ENCODE results near the gene KMT2C. TPM values are rescaled to one million over a fixed set of nuclear protein-coding genes. Genes with fewer than 3 reads are reported as not detected.
A peak's percentile ranks its signal among the peaks of the same experiment; 100 is the strongest.

The KMT2C gene
- total and polyA plus RNA-seq, 2 of the 8 experiments (the other 6 are each of a cell fraction or from before 2014, with no cell fraction given) = 9.1 to 40.8 TPM

- TF ChIP-seq ATF3 (IDR thresholded peaks at IDR 0.05; ENCODE audit: insufficient read depth, low read depth, low read length) = no peak
- peak; percentile 71 for TF ChIP-seq PHF8 (conservative IDR thresholded peaks at IDR 0.05; ENCODE audit: low read depth, low read length)
- no peak for TF ChIP-seq SAP30 (IDR thresholded peaks at IDR 0.05; ENCODE audit: insufficient read depth, insufficient replicate concordance, low read length)
- TF ChIP-seq BACH1 (IDR thresholded peaks at IDR 0.05; ENCODE audit: low read length) = peak; percentile 69
- TF ChIP-seq ASH2L (IDR thresholded peaks at IDR 0.05; ENCODE audit: low read length) = peak; percentile 52
- peak in 1 of 2 experiments; percentile 99; a peak in 2 of 4 replicates for TF ChIP-seq HDAC2 (IDR thresholded peaks at IDR 0.05; ENCODE audit: borderline replicate concordance in 1 of 2, low read depth in 2 of 2, low read length in 2 of 2)
These were observed 28.7 kb upstream of the KMT2C start (continued) for GRCh38 chr7:152464312-152465118.

All from H1 (cell line).